A549 (cell line): Measurements from ENCODE around the gene ZNRF3. TPM values are rescaled to one million over a fixed set of nuclear protein-coding genes. Genes with fewer than 3 reads are reported as not detected.

Experiments used
- ATAC-seq, 2 experiments: fragments of 200-7000 bp in 1 of 2; fragments of >200 bp in 1 of 2; cut with Nextera tagmentation in 1 of 2; cut with Tn5 transposase in 1 of 2; 3 replicates each; pipeline versions ENCODE4 v1.8.0 to v1.9.1; 2018 to 2020; ENCODE audit warnings: mild to moderate bottlenecking in 1 of 2, moderate library complexity in 1 of 2
- CTCF ChIA-PET: fragments of 300-600 bp; sonication (Branson Sonifier 250); formaldehyde crosslinking; extraction: SDS; loops from one replicate; lab custom pipeline; 2021; ENCODE audit warnings: antibody characterized with exemption, inconsistent platforms; lab: Yijun Ruan, JAX
- POLR2A ChIA-PET: fragments of 350-600 bp; formaldehyde crosslinking; extraction: SDS; loops from one replicate; lab custom pipeline; 2021; ENCODE audit warnings: antibody characterized with exemption, inconsistent platforms; lab: Yijun Ruan, JAX
- DNase-seq, 2 experiments: peaks; one replicate each; pipeline versions ENCODE4 v3.0.0 to v3.0.0-alpha.2; 2011 to 2016; ENCODE audit warnings: low read depth in 1 of 2, low spot score in 1 of 2
- FAIRE-seq: peaks from 2 replicates; lab custom pipeline; 2011; peaks lifted over from hg19 to GRCh38; lab: Jason Lieb, UNC
- H3K27ac ChIP-seq, 2 experiments: fragments of >200 bp; sonication (Bioruptor Twin); formaldehyde crosslinking; 3 replicates each; pipeline ENCODE4 v1.5.1; 2016 to 2017
- H3K4me1 ChIP-seq: fragments of >200 bp; sonication (Bioruptor Twin); formaldehyde crosslinking; 3 replicates; pipeline ENCODE4 v1.6.1; 2016
- H3K4me2 ChIP-seq: fragments of >200 bp; sonication (Bioruptor Twin); formaldehyde crosslinking; 3 replicates; pipeline ENCODE4 v1.6.1; 2016
- H3K4me3 ChIP-seq: fragments of >200 bp; sonication (Bioruptor Twin); formaldehyde crosslinking; 3 replicates; pipeline ENCODE4 v1.5.1; 2016
- H3K9me3 ChIP-seq: fragments of >200 bp; sonication (Bioruptor Twin); formaldehyde crosslinking; 3 replicates; pipeline ENCODE4 v1.6.1; 2016
- ATOH8 ChIP-seq: fragments of 250-450 bp; sonication (Bioruptor Pico); IDR thresholded peaks from 2 replicates; pipeline ENCODE4 v1.5.0; 2020; ENCODE audit warnings: low read depth, mild to moderate bottlenecking, moderate library complexity
- BCL3 ChIP-seq: fragments of >200 bp; sonication (Bioruptor Twin); formaldehyde crosslinking; IDR thresholded peaks from 3 replicates; pipeline ENCODE4 v1.6.1; 2016
- CBX8 ChIP-seq: fragments of 200-600 bp; sonication (generic); IDR thresholded peaks from 2 replicates; pipeline ENCODE4 v1.6.1; 2016
- CHD4 ChIP-seq: fragments of 200-600 bp; sonication (generic); IDR thresholded peaks from 2 replicates; pipeline ENCODE4 v1.6.1; 2016; ENCODE audit warnings: antibody characterized with exemption, mild to moderate bottlenecking, borderline replicate concordance
- EHF ChIP-seq: fragments of 250-450 bp; sonication (Bioruptor Pico); IDR thresholded peaks from 2 replicates; pipeline ENCODE4 v1.5.0; 2020; ENCODE audit warnings: mild to moderate bottlenecking
- ESRRA ChIP-seq: fragments of 150-350 bp; IDR thresholded peaks from 2 replicates; pipeline ENCODE4 v1.6.1; 2014; ENCODE audit warnings: mild to moderate bottlenecking, low read length, borderline replicate concordance
- FOSB ChIP-seq: fragments of 250-450 bp; sonication (Bioruptor Pico); IDR thresholded peaks from 2 replicates; pipeline ENCODE4 v1.5.0; 2020; ENCODE audit warnings: mild to moderate bottlenecking, moderate library complexity
- FOSL2 ChIP-seq, 2 experiments: fragments of 450-650 bp in 1 of 2; fragments of >200 bp in 1 of 2; sonication (Bioruptor Twin) in 1 of 2; formaldehyde crosslinking; IDR thresholded peaks; 2 replicates each; pipeline versions ENCODE4 v1.5.0 to v1.6.1; 2016 to 2020; ENCODE audit warnings: mild to moderate bottlenecking in 1 of 2, moderate library complexity in 1 of 2
- FOXS1 ChIP-seq: fragments of 250-450 bp; sonication (Bioruptor Pico); IDR thresholded peaks from 2 replicates; pipeline ENCODE4 v1.5.0; 2020; ENCODE audit warnings: mild to moderate bottlenecking, moderate library complexity
- HMGXB4 ChIP-seq: fragments of 250-450 bp; sonication (Bioruptor Pico); IDR thresholded peaks from 2 replicates; pipeline ENCODE4 v1.5.0; 2021; ENCODE audit warnings: mild to moderate bottlenecking, moderate library complexity, borderline replicate concordance
- HOXA7 ChIP-seq: fragments of 250-450 bp; sonication (Bioruptor Pico); IDR thresholded peaks from 2 replicates; pipeline ENCODE4 v1.5.0; 2020; ENCODE audit warnings: mild to moderate bottlenecking, moderate library complexity
- JUNB ChIP-seq: fragments of >200 bp; sonication (Bioruptor Twin); formaldehyde crosslinking; IDR thresholded peaks from 2 replicates; pipeline ENCODE4 v1.6.1; 2016
- MYC ChIP-seq: IDR thresholded peaks from 2 replicates; pipeline ENCODE4 v1.6.1; 2012; ENCODE audit warnings: mild to moderate bottlenecking, inconsistent platforms, low read length, improper control_type of control experiment, borderline replicate concordance
- NPAS2 ChIP-seq: fragments of 250-450 bp; sonication (Bioruptor Pico); IDR thresholded peaks from 2 replicates; pipeline ENCODE4 v1.8.0; 2022; ENCODE audit warnings: mild to moderate bottlenecking, moderate library complexity, borderline replicate concordance
- NR3C1 ChIP-seq: fragments of >200 bp; sonication (Bioruptor Twin); formaldehyde crosslinking; IDR thresholded peaks from 3 replicates; pipeline ENCODE4 v1.6.1; 2017
- POLR2A ChIP-seq: IDR thresholded peaks from 2 replicates; pipeline ENCODE4 v1.6.1; 2012; ENCODE audit warnings: mild to moderate bottlenecking, low read length
- RCOR1 ChIP-seq: fragments of 150-350 bp; IDR thresholded peaks from 2 replicates; pipeline ENCODE4 v1.6.1; 2014; ENCODE audit warnings: antibody characterized with exemption, low read length, low read depth
- SREBF2 ChIP-seq: fragments of 450-650 bp; IDR thresholded peaks from 2 replicates; pipeline ENCODE4 v1.6.1; 2014; ENCODE audit warnings: mild to moderate bottlenecking, moderate library complexity
- TFCP2L1 ChIP-seq: fragments of 250-450 bp; sonication (Bioruptor Pico); IDR thresholded peaks from 2 replicates; pipeline ENCODE4 v1.5.0; 2021; ENCODE audit warnings: mild to moderate bottlenecking
- USF2 ChIP-seq: fragments of 450-650 bp; IDR thresholded peaks from 2 replicates; pipeline ENCODE4 v1.6.1; 2014; ENCODE audit warnings: antibody characterized with exemption
- ZFP36 ChIP-seq: fragments of 450-650 bp; IDR thresholded peaks from 2 replicates; pipeline ENCODE4 v1.6.1; 2014; ENCODE audit warnings: borderline replicate concordance; ENCODE audit not compliant: partially characterized antibody
- ZSCAN20 ChIP-seq: fragments of 250-450 bp; sonication (Bioruptor Pico); IDR thresholded peaks from 2 replicates; pipeline ENCODE4 v1.8.0; 2022; ENCODE audit warnings: mild to moderate bottlenecking, moderate library complexity
- WGBS: methylation state at CpG from one replicate; pipeline ENCODE4 v1.1.6; 2017; ENCODE audit errors: missing lambda C conversion rate; 5-methylcytosine and 5-hydroxymethylcytosine counted together
- polyA plus RNA-seq, 4 experiments: library from polyadenylated mRNA; depleted of rRNA in 3 of 4; stranded (reverse); fragments of >200 nt; fragmentation: RNase III in 1 of 4; extraction: RNeasy Plus Mini Kit Qiagen cat#74134 plus additional on column Dnase treatment in 1 of 4; gene quantifications; 2 replicates in 3 of 4; 3 replicates in 1 of 4; pipeline ENCODE4 v1.2.3, GENCODE V29; 2011 to 2017

Gene ZNRF3
- polyA plus RNA-seq, 2 of the 4 experiments (the other 2 are of a cell fraction) = 4.6 to 6.9 TPM

GRCh38 chr22:29078869-29079207 lies 195.5 kb downstream of the ZNRF3 start:
- H3K4me1 ChIP-seq = 0 out of 3 replicates have a peak, but pooled peaks cover 2% of the 10 kb centered on the region
- TF ChIP-seq ZSCAN20 (no peak), NPAS2 (CRISPR knock-in tag) (no peak), EHF (CRISPR knock-in tag) (no peak), ATOH8 (no peak), ZFP36 (no peak), CBX8 (no peak), CHD4 (no peak)
- no peak for ATAC-seq
- no peak overlapping the region for H3K4me2 ChIP-seq
- FAIRE-seq = no peak
- H3K27ac ChIP-seq = no peak overlapping the region
- no peak overlapping the region for H3K4me3 ChIP-seq
- CTCF ChIA-PET = interaction anchor here (0.6 kb wide), 1 partner anchor 38 kb away, joined by 3 read pairs; no protein-coding TSS in a partner anchor
- no peaks in the 10 kb centered on the region for H3K9me3 ChIP-seq
- WGBS = 84% methylated on average over 6 of the region's 6 CpGs
- no peak for DNase-seq
- POLR2A ChIA-PET = no interaction called here

GRCh38 chr22:29079218-29079901 lies 196.0 kb downstream of the ZNRF3 start:
- no peak for TF ChIP-seq MYC
- TF ChIP-seq POLR2A = no peak
- TF ChIP-seq BCL3 = no peak
- no peak for TF ChIP-seq JUNB
- TF ChIP-seq SREBF2 = no peak
- TF ChIP-seq HOXA7 (CRISPR knock-in tag) = no peak
- no peak for TF ChIP-seq FOXS1 (CRISPR knock-in tag)
- no peak for TF ChIP-seq NR3C1
- no peak for TF ChIP-seq TFCP2L1
- no peak for TF ChIP-seq FOSB (CRISPR knock-in tag)
- no peak for TF ChIP-seq HMGXB4 (CRISPR knock-in tag)
- no peak for TF ChIP-seq CHD4
- no peak for TF ChIP-seq ESRRA
- no peak for TF ChIP-seq RCOR1
- TF ChIP-seq USF2 = no peak
- TF ChIP-seq CBX8 = no peak
- no peak for TF ChIP-seq FOSL2 (IDR thresholded peaks at IDR 0.05)
- no peak for TF ChIP-seq FOSL2 (CRISPR knock-in tag; IDR thresholded peaks at IDR 0.05)
- TF ChIP-seq, all 56 proteins: peak for 0
- ATAC-seq = no peak
- Histone ChIP-seq H3K9me3 (no peaks in the 10 kb centered on the region), H3K4me2 (no peak overlapping the region), H3K27ac (no peak overlapping the region), H3K4me3 (no peak overlapping the region), H3K4me1 (0 out of 3 replicates have a peak, but pooled peaks cover 2% of the 10 kb centered on the region)
- ChIA-PET CTCF (no interaction called here), POLR2A (no interaction called here)
- FAIRE-seq = no peak
- 84% methylated on average over 8 of the region's 8 CpGs for WGBS
- no peak for DNase-seq
